Liver (tissue), 9 donors: ENCODE measurements around the gene LRRC7. TPM values are rescaled to one million over a fixed set of nuclear protein-coding genes. Genes with fewer than 3 reads are reported as not detected.

Experiments used
- DNase-seq: peaks from one replicate; pipeline ENCODE4 v3.0.0-alpha.2; 2017; ENCODE audit warnings: low spot score
- H3K27ac ChIP-seq, 2 donors: one replicate each; pipeline ENCODE4 v1.7.0; 2013; ENCODE audit warnings: inconsistent platforms in 2 of 2, low read length in 2 of 2, control low read depth in 1 of 2, low read depth in 1 of 2, mild to moderate bottlenecking in 1 of 2
- H3K27me3 ChIP-seq, 4 donors: one replicate each; pipeline versions ENCODE4 v1.6.1 to v1.7.0; 2013; ENCODE audit warnings: low read length in 3 of 4, inconsistent platforms in 1 of 4, mild to moderate bottlenecking in 1 of 4, moderate library complexity in 1 of 4; ENCODE audit not compliant: control insufficient read depth in 4 of 4, insufficient read depth in 4 of 4
- H3K36me3 ChIP-seq, 4 donors: one replicate each; pipeline versions ENCODE4 v1.6.1 to v1.7.0; 2013; ENCODE audit warnings: low read length in 3 of 4, mild to moderate bottlenecking in 3 of 4, low read depth in 1 of 4, moderate library complexity in 1 of 4; ENCODE audit not compliant: control insufficient read depth in 4 of 4, insufficient read depth in 3 of 4
- H3K4me1 ChIP-seq, 4 donors: one replicate each; pipeline versions ENCODE4 v1.6.1 to v1.7.0; 2013; ENCODE audit warnings: low read length in 3 of 4, mild to moderate bottlenecking in 3 of 4, moderate library complexity in 1 of 4; ENCODE audit not compliant: control insufficient read depth in 4 of 4, insufficient read depth in 4 of 4
- H3K4me3 ChIP-seq, 3 donors: one replicate each; pipeline versions ENCODE4 v1.6.1 to v1.7.0; 2013; ENCODE audit warnings: low read length in 3 of 3, control low read depth in 1 of 3, low read depth in 1 of 3, mild to moderate bottlenecking in 1 of 3
- H3K9ac ChIP-seq, 2 donors: one replicate each; pipeline ENCODE4 v1.7.0; 2013; ENCODE audit warnings: low read length in 2 of 2, mild to moderate bottlenecking in 2 of 2, moderate library complexity in 2 of 2, control low read depth in 1 of 2, low read depth in 1 of 2
- H3K9me3 ChIP-seq, 4 donors: one replicate each; pipeline versions ENCODE4 v1.6.1 to v1.7.0; 2013; ENCODE audit warnings: low read length in 3 of 4; ENCODE audit not compliant: control insufficient read depth in 4 of 4
- FOXA2 ChIP-seq: IDR thresholded peaks from 2 replicates; pipeline ENCODE4 v1.6.1; 2016; ENCODE audit warnings: antibody characterized with exemption
- HNF4A ChIP-seq, 2 donors: conservative IDR thresholded peaks; 2 replicates each; pipeline ENCODE4 v1.6.1; 2016; ENCODE audit warnings: antibody characterized with exemption in 2 of 2, mild to moderate bottlenecking in 2 of 2
- NR2F2 ChIP-seq: IDR thresholded peaks from 2 replicates; pipeline ENCODE4 v1.6.1; 2016; ENCODE audit warnings: antibody characterized with exemption
- RAD21 ChIP-seq, 2 donors: IDR thresholded peaks; 2 replicates each; pipeline ENCODE4 v1.6.1; 2016; ENCODE audit warnings: antibody characterized with exemption in 2 of 2, mild to moderate bottlenecking in 2 of 2
- WGBS: extraction: QIAGEN DNeasy Blood & Tissue Kit; methylation state at CpG from one replicate; pipeline ENCODE4 v1.1.7; 2013; 5-methylcytosine and 5-hydroxymethylcytosine counted together
- polyA plus RNA-seq, 2 donors: library from polyadenylated mRNA; stranded (reverse) in 1 of 2; unstranded in 1 of 2; fragments of 200-250 nt in 1 of 2; fragments of >200 nt in 1 of 2; fragmentation: Nextera tagmentation in 1 of 2; extraction: Ambion mirVana in 1 of 2; gene quantifications; one replicate each; pipeline versions ENCODE4 v1.2.1 to v1.2.3, GENCODE V29; 2013 to 2015
- total RNA-seq, 2 donors: library from RNA; depleted of rRNA; stranded (reverse); fragments of >200 nt; gene quantifications; one replicate each; pipeline ENCODE4 v1.2.3, GENCODE V29; 2014
- TF ChIP-seq, protein P1 (sequence below): IDR thresholded peaks from 2 replicates; pipeline ENCODE4 v1.6.1; 2016; ENCODE audit warnings: antibody characterized with exemption
- TF ChIP-seq, protein P2 (sequence below): IDR thresholded peaks from 2 replicates; pipeline ENCODE4 v1.6.1; 2016; ENCODE audit warnings: antibody characterized with exemption
- TF ChIP-seq, protein P3 (sequence below): fragments of 150-350 bp; IDR thresholded peaks from 2 replicates; pipeline ENCODE4 v1.5.1; 2017; ENCODE audit warnings: improper control_type of control experiment, low read depth, low read length; ENCODE audit not compliant: missing input control
- TF ChIP-seq, protein P4 (sequence below): IDR thresholded peaks from 2 replicates; pipeline ENCODE4 v1.6.1; 2016; ENCODE audit warnings: antibody characterized with exemption, mild to moderate bottlenecking
- TF ChIP-seq, protein P5 (sequence below): IDR thresholded peaks from 2 replicates; pipeline ENCODE4 v1.6.1; 2016; ENCODE audit warnings: antibody characterized with exemption
- donor health status: healthy.
- donor health status: healthy.
- donor health status: healthy.
- donor health status: healthy.
- donor health status: healthy.

LRRC7 gene
- total and polyA plus RNA-seq, 4 donors, result 0.08 to 1.1 (median 0.67) TPM

DNA sequence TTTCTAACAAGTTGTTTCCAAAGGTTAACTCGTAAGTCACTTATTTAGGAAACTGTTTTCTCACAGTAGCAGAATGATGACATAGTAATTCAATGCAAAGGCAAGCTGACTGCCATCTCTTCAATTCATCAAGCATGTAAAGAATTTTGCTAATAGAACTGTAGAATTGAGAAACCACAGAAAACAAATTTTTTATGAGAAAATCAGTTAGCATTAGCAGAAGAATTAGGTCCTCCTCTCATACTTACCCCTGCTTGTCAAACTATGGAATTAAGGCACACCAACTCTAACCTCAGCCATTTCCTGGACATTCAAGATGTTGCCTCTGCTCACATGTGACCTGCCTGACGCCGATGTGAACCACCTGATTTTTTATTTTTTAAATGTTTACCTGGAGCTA is 522.4 kb downstream of the LRRC7 start:
- H3K27me3 ChIP-seq, result no peaks in the 10 kb centered on the region
- WGBS, result 73% methylated on average over 3 of the region's 3 CpGs
- DNase-seq, result no peak
- no peaks in the 10 kb centered on the region for H3K36me3 ChIP-seq
- H3K9me3 ChIP-seq, result no peaks in the 10 kb centered on the region
- no peak overlapping the region for H3K27ac ChIP-seq
- no peak overlapping the region for H3K9ac ChIP-seq
- peaks cover 0 to 1% (median 0%) of the 10 kb centered on the region in 4 donors for H3K4me1 ChIP-seq
- TF ChIP-seq, protein P1, sequence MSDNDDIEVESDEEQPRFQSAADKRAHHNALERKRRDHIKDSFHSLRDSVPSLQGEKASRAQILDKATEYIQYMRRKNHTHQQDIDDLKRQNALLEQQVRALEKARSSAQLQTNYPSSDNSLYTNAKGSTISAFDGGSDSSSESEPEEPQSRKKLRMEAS, result no peak
- TF ChIP-seq, protein P2, sequence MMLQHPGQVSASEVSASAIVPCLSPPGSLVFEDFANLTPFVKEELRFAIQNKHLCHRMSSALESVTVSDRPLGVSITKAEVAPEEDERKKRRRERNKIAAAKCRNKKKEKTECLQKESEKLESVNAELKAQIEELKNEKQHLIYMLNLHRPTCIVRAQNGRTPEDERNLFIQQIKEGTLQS, result no peak
- TF ChIP-seq, protein P3, sequence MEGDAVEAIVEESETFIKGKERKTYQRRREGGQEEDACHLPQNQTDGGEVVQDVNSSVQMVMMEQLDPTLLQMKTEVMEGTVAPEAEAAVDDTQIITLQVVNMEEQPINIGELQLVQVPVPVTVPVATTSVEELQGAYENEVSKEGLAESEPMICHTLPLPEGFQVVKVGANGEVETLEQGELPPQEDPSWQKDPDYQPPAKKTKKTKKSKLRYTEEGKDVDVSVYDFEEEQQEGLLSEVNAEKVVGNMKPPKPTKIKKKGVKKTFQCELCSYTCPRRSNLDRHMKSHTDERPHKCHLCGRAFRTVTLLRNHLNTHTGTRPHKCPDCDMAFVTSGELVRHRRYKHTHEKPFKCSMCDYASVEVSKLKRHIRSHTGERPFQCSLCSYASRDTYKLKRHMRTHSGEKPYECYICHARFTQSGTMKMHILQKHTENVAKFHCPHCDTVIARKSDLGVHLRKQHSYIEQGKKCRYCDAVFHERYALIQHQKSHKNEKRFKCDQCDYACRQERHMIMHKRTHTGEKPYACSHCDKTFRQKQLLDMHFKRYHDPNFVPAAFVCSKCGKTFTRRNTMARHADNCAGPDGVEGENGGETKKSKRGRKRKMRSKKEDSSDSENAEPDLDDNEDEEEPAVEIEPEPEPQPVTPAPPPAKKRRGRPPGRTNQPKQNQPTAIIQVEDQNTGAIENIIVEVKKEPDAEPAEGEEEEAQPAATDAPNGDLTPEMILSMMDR, result no peak
- no peak for TF ChIP-seq HNF4A (conservative IDR thresholded peaks at IDR 0.05)
- no peak overlapping the region for H3K4me3 ChIP-seq

DNA sequence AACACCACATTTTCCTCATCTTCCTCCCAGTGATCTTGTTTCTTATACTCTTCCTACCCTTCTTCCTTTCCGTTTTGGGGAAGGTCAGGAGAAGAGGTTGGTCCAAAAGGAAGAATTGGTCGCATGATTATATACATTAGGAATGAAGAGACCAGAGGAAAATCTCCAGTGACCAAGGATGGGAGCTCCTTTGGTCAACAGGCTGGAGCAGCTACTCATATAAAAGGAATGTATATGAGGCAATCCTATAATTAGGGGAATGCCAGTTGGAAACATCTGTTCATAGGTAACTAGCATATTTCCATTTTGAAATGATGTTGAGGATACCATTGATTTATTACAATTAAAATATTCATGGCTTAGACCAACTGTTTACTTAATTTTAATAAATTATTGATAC is 523.2 kb downstream of the LRRC7 start:
- H3K36me3 ChIP-seq, result no peaks in the 10 kb centered on the region

More for the DNA sequence above, 523.2 kb downstream of the LRRC7 start:
- peaks cover 0 to 1% (median 0%) of the 10 kb centered on the region in 4 donors for H3K4me1 ChIP-seq
- no peak overlapping the region for H3K9ac ChIP-seq
- H3K27me3 ChIP-seq, result no peaks in the 10 kb centered on the region
- TF ChIP-seq, protein P4, sequence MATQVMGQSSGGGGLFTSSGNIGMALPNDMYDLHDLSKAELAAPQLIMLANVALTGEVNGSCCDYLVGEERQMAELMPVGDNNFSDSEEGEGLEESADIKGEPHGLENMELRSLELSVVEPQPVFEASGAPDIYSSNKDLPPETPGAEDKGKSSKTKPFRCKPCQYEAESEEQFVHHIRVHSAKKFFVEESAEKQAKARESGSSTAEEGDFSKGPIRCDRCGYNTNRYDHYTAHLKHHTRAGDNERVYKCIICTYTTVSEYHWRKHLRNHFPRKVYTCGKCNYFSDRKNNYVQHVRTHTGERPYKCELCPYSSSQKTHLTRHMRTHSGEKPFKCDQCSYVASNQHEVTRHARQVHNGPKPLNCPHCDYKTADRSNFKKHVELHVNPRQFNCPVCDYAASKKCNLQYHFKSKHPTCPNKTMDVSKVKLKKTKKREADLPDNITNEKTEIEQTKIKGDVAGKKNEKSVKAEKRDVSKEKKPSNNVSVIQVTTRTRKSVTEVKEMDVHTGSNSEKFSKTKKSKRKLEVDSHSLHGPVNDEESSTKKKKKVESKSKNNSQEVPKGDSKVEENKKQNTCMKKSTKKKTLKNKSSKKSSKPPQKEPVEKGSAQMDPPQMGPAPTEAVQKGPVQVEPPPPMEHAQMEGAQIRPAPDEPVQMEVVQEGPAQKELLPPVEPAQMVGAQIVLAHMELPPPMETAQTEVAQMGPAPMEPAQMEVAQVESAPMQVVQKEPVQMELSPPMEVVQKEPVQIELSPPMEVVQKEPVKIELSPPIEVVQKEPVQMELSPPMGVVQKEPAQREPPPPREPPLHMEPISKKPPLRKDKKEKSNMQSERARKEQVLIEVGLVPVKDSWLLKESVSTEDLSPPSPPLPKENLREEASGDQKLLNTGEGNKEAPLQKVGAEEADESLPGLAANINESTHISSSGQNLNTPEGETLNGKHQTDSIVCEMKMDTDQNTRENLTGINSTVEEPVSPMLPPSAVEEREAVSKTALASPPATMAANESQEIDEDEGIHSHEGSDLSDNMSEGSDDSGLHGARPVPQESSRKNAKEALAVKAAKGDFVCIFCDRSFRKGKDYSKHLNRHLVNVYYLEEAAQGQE, result no peak
- TF ChIP-seq, protein P5, sequence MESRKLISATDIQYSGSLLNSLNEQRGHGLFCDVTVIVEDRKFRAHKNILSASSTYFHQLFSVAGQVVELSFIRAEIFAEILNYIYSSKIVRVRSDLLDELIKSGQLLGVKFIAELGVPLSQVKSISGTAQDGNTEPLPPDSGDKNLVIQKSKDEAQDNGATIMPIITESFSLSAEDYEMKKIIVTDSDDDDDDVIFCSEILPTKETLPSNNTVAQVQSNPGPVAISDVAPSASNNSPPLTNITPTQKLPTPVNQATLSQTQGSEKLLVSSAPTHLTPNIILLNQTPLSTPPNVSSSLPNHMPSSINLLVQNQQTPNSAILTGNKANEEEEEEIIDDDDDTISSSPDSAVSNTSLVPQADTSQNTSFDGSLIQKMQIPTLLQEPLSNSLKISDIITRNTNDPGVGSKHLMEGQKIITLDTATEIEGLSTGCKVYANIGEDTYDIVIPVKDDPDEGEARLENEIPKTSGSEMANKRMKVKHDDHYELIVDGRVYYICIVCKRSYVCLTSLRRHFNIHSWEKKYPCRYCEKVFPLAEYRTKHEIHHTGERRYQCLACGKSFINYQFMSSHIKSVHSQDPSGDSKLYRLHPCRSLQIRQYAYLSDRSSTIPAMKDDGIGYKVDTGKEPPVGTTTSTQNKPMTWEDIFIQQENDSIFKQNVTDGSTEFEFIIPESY, result no peak
- TF ChIP-seq RAD21 (IDR thresholded peaks at IDR 0.05), result no peak
- TF ChIP-seq FOXA2, result no peak
- TF ChIP-seq, protein P1, result no peak
- TF ChIP-seq, protein P3, result no peak
- no peak for TF ChIP-seq NR2F2
- H3K4me3 ChIP-seq, result no peak overlapping the region
- 76% methylated on average over 2 of the region's 2 CpGs for WGBS
- H3K9me3 ChIP-seq, result no peaks in the 10 kb centered on the region
- H3K27ac ChIP-seq, result no peak overlapping the region
- DNase-seq, result no peak
